Measurements from ENCODE around the gene AQP4. TPM values are rescaled to one million over a fixed set of nuclear protein-coding genes. Genes with fewer than 3 reads are reported as not detected.

Gene AQP4
- total RNA-seq, 1 donor from 2014 or later: 0.49 TPM

- Histone ChIP-seq H3K9me3 (no peaks in the 10 kb centered on the region), H3K36me3 (no peaks in the 10 kb centered on the region), H3K4me1 (no peaks in the 10 kb centered on the region), H3K27me3 (no peaks in the 10 kb centered on the region), H3K27ac (no peak overlapping the region), H3K4me3 (no peak overlapping the region)
- no peak for DNase-seq (ENCODE audit: extremely low spot score in 2 of 2)
- no peak for TF ChIP-seq POLR2A (IDR thresholded peaks at IDR 0.05)
- no peak for TF ChIP-seq POLR2AphosphoS5 (IDR thresholded peaks at IDR 0.05; ENCODE audit: insufficient read depth in 1 of 2, low read depth in 1 of 2)
- TF ChIP-seq, protein P1, sequence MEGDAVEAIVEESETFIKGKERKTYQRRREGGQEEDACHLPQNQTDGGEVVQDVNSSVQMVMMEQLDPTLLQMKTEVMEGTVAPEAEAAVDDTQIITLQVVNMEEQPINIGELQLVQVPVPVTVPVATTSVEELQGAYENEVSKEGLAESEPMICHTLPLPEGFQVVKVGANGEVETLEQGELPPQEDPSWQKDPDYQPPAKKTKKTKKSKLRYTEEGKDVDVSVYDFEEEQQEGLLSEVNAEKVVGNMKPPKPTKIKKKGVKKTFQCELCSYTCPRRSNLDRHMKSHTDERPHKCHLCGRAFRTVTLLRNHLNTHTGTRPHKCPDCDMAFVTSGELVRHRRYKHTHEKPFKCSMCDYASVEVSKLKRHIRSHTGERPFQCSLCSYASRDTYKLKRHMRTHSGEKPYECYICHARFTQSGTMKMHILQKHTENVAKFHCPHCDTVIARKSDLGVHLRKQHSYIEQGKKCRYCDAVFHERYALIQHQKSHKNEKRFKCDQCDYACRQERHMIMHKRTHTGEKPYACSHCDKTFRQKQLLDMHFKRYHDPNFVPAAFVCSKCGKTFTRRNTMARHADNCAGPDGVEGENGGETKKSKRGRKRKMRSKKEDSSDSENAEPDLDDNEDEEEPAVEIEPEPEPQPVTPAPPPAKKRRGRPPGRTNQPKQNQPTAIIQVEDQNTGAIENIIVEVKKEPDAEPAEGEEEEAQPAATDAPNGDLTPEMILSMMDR (IDR thresholded peaks at IDR 0.05): no peak
- intact Hi-C loops (cut with DNase I): no loop called here
Observed at GRCh38 chr18:26843760-26844159, 21.7 kb downstream of the AQP4 start.

- TF ChIP-seq POLR2A (IDR thresholded peaks at IDR 0.05) (no peak), POLR2AphosphoS5 (IDR thresholded peaks at IDR 0.05; ENCODE audit: insufficient read depth in 1 of 2, low read depth in 1 of 2) (no peak)
- TF ChIP-seq, protein P1 (IDR thresholded peaks at IDR 0.05): no peak
Observed at GRCh38 chr18:26840965-26841364, 24.5 kb downstream of the AQP4 start.

DNA sequence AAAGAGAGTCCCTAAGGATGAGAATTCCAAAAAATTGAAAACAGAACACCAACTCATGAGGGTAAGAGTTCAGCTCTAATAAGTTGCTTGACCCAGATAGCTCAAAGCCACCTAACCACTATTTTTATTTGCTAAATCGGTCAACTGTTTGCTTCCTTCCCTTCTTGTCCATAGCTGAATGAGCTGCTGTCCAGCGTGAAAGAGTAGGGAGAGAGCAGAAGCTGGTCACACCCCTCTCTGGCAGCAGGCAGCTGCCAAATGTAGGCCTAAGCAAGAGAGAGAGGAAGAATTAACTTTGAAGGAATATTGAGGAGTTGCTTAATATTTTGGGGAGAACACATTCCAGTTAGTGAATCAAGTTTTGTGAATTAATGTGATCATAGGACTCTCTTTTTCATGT, 25.9 kb downstream of the AQP4 start:
- DNase-seq (ENCODE audit: extremely low spot score in 2 of 2): no peak
- no peaks in the 10 kb centered on the region for H3K36me3 ChIP-seq
- intact Hi-C loops (cut with DNase I): no loop called here
- H3K4me3 ChIP-seq: no peak overlapping the region
- H3K9me3 ChIP-seq: no peaks in the 10 kb centered on the region
- TF ChIP-seq POLR2A (IDR thresholded peaks at IDR 0.05): no peak
- TF ChIP-seq, protein P1 (IDR thresholded peaks at IDR 0.05): no peak
- no peak for TF ChIP-seq POLR2AphosphoS5 (IDR thresholded peaks at IDR 0.05; ENCODE audit: insufficient read depth in 1 of 2, low read depth in 1 of 2)
- H3K4me1 ChIP-seq: no peaks in the 10 kb centered on the region
- no peaks in the 10 kb centered on the region for H3K27me3 ChIP-seq
- H3K27ac ChIP-seq: no peak overlapping the region

More at GRCh38 chr18:26840965-26841364, 24.5 kb downstream of the AQP4 start:
- Histone ChIP-seq H3K4me3 (no peak overlapping the region), H3K27me3 (no peaks in the 10 kb centered on the region), H3K27ac (no peak overlapping the region), H3K4me1 (no peaks in the 10 kb centered on the region), H3K36me3 (no peaks in the 10 kb centered on the region), H3K9me3 (no peaks in the 10 kb centered on the region)
- no peak for DNase-seq (ENCODE audit: extremely low spot score in 2 of 2)
- intact Hi-C loops (cut with DNase I): no loop called here

DNA sequence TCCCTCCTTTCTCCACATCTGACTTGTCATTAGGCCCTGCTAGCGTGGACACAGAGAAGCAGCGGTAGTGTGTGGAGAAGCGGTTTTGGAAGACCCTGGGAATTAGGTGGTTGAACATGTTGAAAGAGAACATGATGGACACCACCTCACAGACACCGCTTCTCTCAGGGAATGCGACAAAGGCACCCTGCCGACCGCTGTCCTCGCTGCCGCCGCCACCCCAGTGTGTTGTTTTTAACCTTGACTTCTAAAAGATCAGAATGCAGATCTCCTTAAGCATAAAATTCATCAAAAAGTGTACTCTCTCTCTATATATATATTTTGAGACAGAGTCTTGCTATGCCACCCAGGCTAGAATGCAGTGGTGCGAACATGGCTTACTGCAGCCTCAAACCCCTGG, 33.2 kb downstream of the AQP4 start:
- no peak for DNase-seq (ENCODE audit: extremely low spot score in 2 of 2)
- TF ChIP-seq POLR2A (IDR thresholded peaks at IDR 0.05) (no peak), POLR2AphosphoS5 (IDR thresholded peaks at IDR 0.05; ENCODE audit: insufficient read depth in 1 of 2, low read depth in 1 of 2) (no peak)
- Histone ChIP-seq H3K27me3 (no peaks in the 10 kb centered on the region), H3K4me1 (no peaks in the 10 kb centered on the region), H3K9me3 (no peaks in the 10 kb centered on the region), H3K27ac (no peak overlapping the region), H3K36me3 (no peaks in the 10 kb centered on the region), H3K4me3 (no peak overlapping the region)
- intact Hi-C loops (cut with DNase I): no loop called here

- TF ChIP-seq POLR2A (IDR thresholded peaks at IDR 0.05): no peak
- intact Hi-C loops (cut with DNase I): no loop called here
- H3K9me3 ChIP-seq: no peaks in the 10 kb centered on the region
- no peak overlapping the region for H3K27ac ChIP-seq
- H3K27me3 ChIP-seq: no peaks in the 10 kb centered on the region
- no peaks in the 10 kb centered on the region for H3K4me1 ChIP-seq
- no peaks in the 10 kb centered on the region for H3K36me3 ChIP-seq
- no peak for DNase-seq (ENCODE audit: extremely low spot score in 2 of 2)
- H3K4me3 ChIP-seq: no peak overlapping the region
Observed at GRCh38 chr18:26827581-26827980, 37.9 kb downstream of the AQP4 start.

- Histone ChIP-seq H3K27me3 (no peaks in the 10 kb centered on the region), H3K4me3 (no peak overlapping the region), H3K9me3 (no peaks in the 10 kb centered on the region), H3K4me1 (no peaks in the 10 kb centered on the region), H3K27ac (no peak overlapping the region), H3K36me3 (no peaks in the 10 kb centered on the region)
- intact Hi-C loops (cut with DNase I): no loop called here
- DNase-seq (ENCODE audit: extremely low spot score in 2 of 2): no peak
- TF ChIP-seq, protein P1 (IDR thresholded peaks at IDR 0.05): no peak
- TF ChIP-seq POLR2AphosphoS5 (IDR thresholded peaks at IDR 0.05; ENCODE audit: insufficient read depth in 1 of 2, low read depth in 1 of 2): no peak
- TF ChIP-seq POLR2A (IDR thresholded peaks at IDR 0.05): no peak
Observed at GRCh38 chr18:26826656-26827235, 38.8 kb downstream of the AQP4 start.
